HEK293 (cell line): ENCODE data around the gene CYP11A1.

Source experiments
- KLF16 ChIP-seq: fragments of 450-650 bp; formaldehyde crosslinking; IDR thresholded peaks from 2 replicates; pipeline ENCODE4 v1.5.1; 2017; ENCODE audit warnings: missing biosample characterization, missing genetic modification characterization
- ZBTB7A ChIP-seq: fragments of 450-650 bp; formaldehyde crosslinking; IDR thresholded peaks from 2 replicates; pipeline ENCODE4 v1.5.1; 2016; ENCODE audit warnings: low read depth, missing biosample characterization, missing genetic modification characterization
- ZNF138 ChIP-seq: fragments of 450-650 bp; formaldehyde crosslinking; IDR thresholded peaks from 2 replicates; pipeline ENCODE4 v1.5.1; 2016; ENCODE audit warnings: missing biosample characterization, missing genetic modification characterization, borderline replicate concordance
- ZNF394 ChIP-seq: fragments of 450-650 bp; formaldehyde crosslinking; IDR thresholded peaks from 2 replicates; pipeline ENCODE4 v1.5.1; 2016; ENCODE audit warnings: missing biosample characterization, missing genetic modification characterization, mild to moderate bottlenecking, moderate library complexity, borderline replicate concordance
- ZNF558 ChIP-seq: fragments of 450-650 bp; formaldehyde crosslinking; IDR thresholded peaks from 2 replicates; pipeline ENCODE4 v1.5.1; 2016; ENCODE audit warnings: missing biosample characterization, missing genetic modification characterization
- TF ChIP-seq, protein P1 (sequence below): fragments of 450-650 bp; formaldehyde crosslinking; optimal IDR thresholded peaks from 2 replicates; pipeline ENCODE3; 2016; ENCODE audit warnings: missing biosample characterization, mild to moderate bottlenecking, missing genetic modification characterization
- TF ChIP-seq, protein P2 (sequence below): fragments of 450-650 bp; formaldehyde crosslinking; IDR thresholded peaks from 2 replicates; pipeline ENCODE4 v1.5.1; 2016; ENCODE audit warnings: missing biosample characterization, missing genetic modification characterization, low read depth

DNA sequence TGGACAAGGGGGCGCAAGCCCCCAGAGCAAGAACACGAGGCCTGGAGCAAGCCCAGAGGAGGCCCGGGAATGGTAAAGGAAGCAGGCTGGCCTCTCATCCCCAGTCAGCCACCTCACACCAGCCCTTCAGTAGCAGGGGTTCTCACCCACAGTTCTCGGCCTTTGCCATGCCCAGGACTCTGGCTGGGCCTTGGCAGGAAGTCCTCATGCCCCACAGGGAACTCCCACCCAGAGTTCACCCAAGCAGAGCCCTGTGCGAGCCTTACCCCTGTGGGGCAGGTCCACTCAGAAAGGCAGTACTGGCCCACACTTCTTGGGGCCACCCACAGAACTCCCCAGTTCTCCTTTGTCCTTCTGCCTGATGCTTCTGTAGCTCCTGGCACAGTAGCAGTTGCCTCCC, 30.3 kb downstream of the CYP11A1 start:
- TF ChIP-seq, protein P1, sequence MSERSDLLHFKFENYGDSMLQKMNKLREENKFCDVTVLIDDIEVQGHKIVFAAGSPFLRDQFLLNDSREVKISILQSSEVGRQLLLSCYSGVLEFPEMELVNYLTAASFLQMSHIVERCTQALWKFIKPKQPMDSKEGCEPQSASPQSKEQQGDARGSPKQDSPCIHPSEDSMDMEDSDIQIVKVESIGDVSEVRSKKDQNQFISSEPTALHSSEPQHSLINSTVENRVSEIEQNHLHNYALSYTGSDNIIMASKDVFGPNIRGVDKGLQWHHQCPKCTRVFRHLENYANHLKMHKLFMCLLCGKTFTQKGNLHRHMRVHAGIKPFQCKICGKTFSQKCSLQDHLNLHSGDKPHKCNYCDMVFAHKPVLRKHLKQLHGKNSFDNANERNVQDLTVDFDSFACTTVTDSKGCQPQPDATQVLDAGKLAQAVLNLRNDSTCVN (tag by site-specific recombination), result no peak
- no peak for TF ChIP-seq ZBTB7A (tag by site-specific recombination)
- no peak for TF ChIP-seq ZNF394
- TF ChIP-seq, protein P2, sequence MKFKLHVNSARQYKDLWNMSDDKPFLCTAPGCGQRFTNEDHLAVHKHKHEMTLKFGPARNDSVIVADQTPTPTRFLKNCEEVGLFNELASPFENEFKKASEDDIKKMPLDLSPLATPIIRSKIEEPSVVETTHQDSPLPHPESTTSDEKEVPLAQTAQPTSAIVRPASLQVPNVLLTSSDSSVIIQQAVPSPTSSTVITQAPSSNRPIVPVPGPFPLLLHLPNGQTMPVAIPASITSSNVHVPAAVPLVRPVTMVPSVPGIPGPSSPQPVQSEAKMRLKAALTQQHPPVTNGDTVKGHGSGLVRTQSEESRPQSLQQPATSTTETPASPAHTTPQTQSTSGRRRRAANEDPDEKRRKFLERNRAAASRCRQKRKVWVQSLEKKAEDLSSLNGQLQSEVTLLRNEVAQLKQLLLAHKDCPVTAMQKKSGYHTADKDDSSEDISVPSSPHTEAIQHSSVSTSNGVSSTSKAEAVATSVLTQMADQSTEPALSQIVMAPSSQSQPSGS (tag by site-specific recombination), result no peak
- TF ChIP-seq KLF16 (tag by site-specific recombination), result no peak
- TF ChIP-seq ZNF138, result no peak
- no peak for TF ChIP-seq ZNF558 (tag by site-specific recombination)
